ENCODE results near the gene WNT2B.
A peak's percentile ranks its signal among the peaks of the same experiment; 100 is the strongest.
"Not testable (repeated sequence)": the region's sequence is repeated elsewhere in the genome, so short reads cannot be mapped to it uniquely, and the experiment has no call there.

The WNT2B gene

GRCh38 chr1:112466078-112466660 lies 42.6 kb upstream of the WNT2B start:
- no peaks in the 10 kb centered on the region for H3K27me3 ChIP-seq (replicated peaks in 2 of 5; ENCODE audit: control insufficient read depth in 4 of 5, insufficient read depth in 5 of 5, low read length in 4 of 5)

GRCh38 chr1:112470324-112470723 lies 38.4 kb upstream of the WNT2B start:
- POLR2A ChIA-PET; H3K4me1 ChIP-seq (ENCODE audit: control extremely low read depth in 1 of 4, control insufficient read depth in 4 of 4, insufficient read depth in 4 of 4, low read length in 3 of 4); H3K4me3 ChIP-seq (ENCODE audit: control insufficient read depth in 1 of 7, extremely low read depth in 1 of 7, insufficient read depth in 4 of 7, low read depth in 2 of 7, low read length in 6 of 7); H3K9me3 ChIP-seq (ENCODE audit: control extremely low read depth in 1 of 5, control insufficient read depth in 4 of 5, insufficient read depth in 2 of 5, low read depth in 1 of 5, low read length in 4 of 5); H3K27ac ChIP-seq (ENCODE audit: insufficient read depth in 1 of 2, low read depth in 1 of 2, low read length in 2 of 2, poor library complexity in 1 of 2, severe bottlenecking in 2 of 2); H3K36me3 ChIP-seq (ENCODE audit: control insufficient read depth in 4 of 4, insufficient read depth in 4 of 4, low read length in 3 of 4); H3K27me3 ChIP-seq (replicated peaks in 2 of 5; ENCODE audit: control insufficient read depth in 4 of 5, insufficient read depth in 5 of 5, low read length in 4 of 5); DNase-seq: not testable (repeated sequence)
- CTCF ChIA-PET = interaction anchor here (9.7 kb wide), 1 partner anchor 80 kb away, joined by 78 read pairs; no protein-coding TSS in a partner anchor
- WGBS (ENCODE audit: insufficient coverage) = 93% methylated on average over 2 of the region's 7 CpGs

More at GRCh38 chr1:112466078-112466660, 42.6 kb upstream of the WNT2B start:
- Histone ChIP-seq H3K27ac (ENCODE audit: insufficient read depth in 1 of 2, low read depth in 1 of 2, low read length in 2 of 2, poor library complexity in 1 of 2, severe bottlenecking in 2 of 2) (no peak overlapping the region), H3K4me1 (ENCODE audit: control extremely low read depth in 1 of 4, control insufficient read depth in 4 of 4, insufficient read depth in 4 of 4, low read length in 3 of 4) (peaks cover 0 to 9% (median 7%) of the 10 kb centered on the region in 4 experiments), H3K4me3 (ENCODE audit: control insufficient read depth in 1 of 7, extremely low read depth in 1 of 7, insufficient read depth in 4 of 7, low read depth in 2 of 7, low read length in 6 of 7) (peak overlapping the region; percentile 20 to 83 (median 66)), H3K9me3 (ENCODE audit: control extremely low read depth in 1 of 5, control insufficient read depth in 4 of 5, insufficient read depth in 2 of 5, low read depth in 1 of 5, low read length in 4 of 5) (no peaks in the 10 kb centered on the region), H3K36me3 (ENCODE audit: control insufficient read depth in 4 of 4, insufficient read depth in 4 of 4, low read length in 3 of 4) (no peaks in the 10 kb centered on the region)
- DNase-seq = peak; percentile 90 to 93 (median 93)
- ChIA-PET POLR2A (interaction anchor here (1.3 kb wide), 1 partner anchor 75 kb away, joined by 3 read pairs; no protein-coding TSS in a partner anchor), CTCF (interaction anchor here (0.7 to 9.7 kb wide), 17 partner anchors 10 to 158 kb away, joined by 3 to 78 read pairs (median 3); partner anchors contain the start of genes CTTNBP2NL and ST7L)
- 2% methylated on average over 30 of the region's 31 CpGs for WGBS (ENCODE audit: insufficient coverage)

GRCh38 chr1:112470966-112471365 lies 37.8 kb upstream of the WNT2B start:
- Histone ChIP-seq H3K4me3 (ENCODE audit: control insufficient read depth in 1 of 7, extremely low read depth in 1 of 7, insufficient read depth in 4 of 7, low read depth in 2 of 7, low read length in 6 of 7) (no peak overlapping the region), H3K27me3 (replicated peaks in 2 of 5; ENCODE audit: control insufficient read depth in 4 of 5, insufficient read depth in 5 of 5, low read length in 4 of 5) (peaks cover 0 to 3% (median 0%) of the 10 kb centered on the region in 5 experiments), H3K27ac (ENCODE audit: insufficient read depth in 1 of 2, low read depth in 1 of 2, low read length in 2 of 2, poor library complexity in 1 of 2, severe bottlenecking in 2 of 2) (no peak overlapping the region), H3K4me1 (ENCODE audit: control extremely low read depth in 1 of 4, control insufficient read depth in 4 of 4, insufficient read depth in 4 of 4, low read length in 3 of 4) (peaks cover 0 to 9% (median 6%) of the 10 kb centered on the region in 4 experiments), H3K9me3 (ENCODE audit: control extremely low read depth in 1 of 5, control insufficient read depth in 4 of 5, insufficient read depth in 2 of 5, low read depth in 1 of 5, low read length in 4 of 5) (no peaks in the 10 kb centered on the region), H3K36me3 (ENCODE audit: control insufficient read depth in 4 of 4, insufficient read depth in 4 of 4, low read length in 3 of 4) (no peaks in the 10 kb centered on the region)
- no peak for DNase-seq
- ChIA-PET POLR2A (no interaction called here), CTCF (no interaction called here)
- WGBS (ENCODE audit: insufficient coverage) = no CpG with 5 or more reads among the region's 3 CpGs

- no peak overlapping the region for H3K27ac ChIP-seq (ENCODE audit: insufficient read depth in 1 of 2, low read depth in 1 of 2, low read length in 2 of 2, poor library complexity in 1 of 2, severe bottlenecking in 2 of 2)
- POLR2A ChIA-PET = no interaction called here
These were observed 36.6 kb upstream of the WNT2B start for GRCh38 chr1:112472142-112472541.

GRCh38 chr1:112477550-112477949 lies 31.2 kb upstream of the WNT2B start:
- CTCF ChIA-PET = interaction anchor here (3.0 kb wide), 1 partner anchor 12 kb away, joined by 12 read pairs; no protein-coding TSS in a partner anchor
- POLR2A ChIA-PET = no interaction called here
- H3K9me3 ChIP-seq (ENCODE audit: control extremely low read depth in 1 of 5, control insufficient read depth in 4 of 5, insufficient read depth in 2 of 5, low read depth in 1 of 5, low read length in 4 of 5) = peaks cover 3 to 24% (median 5%) of the 10 kb centered on the region in 5 experiments

More at GRCh38 chr1:112472142-112472541, 36.6 kb upstream of the WNT2B start:
- WGBS (ENCODE audit: insufficient coverage) = no CpG with 5 or more reads among the region's 1 CpG
- CTCF ChIA-PET = interaction anchor here (1.4 kb wide), 1 partner anchor 81 kb away, joined by 4 read pairs; no protein-coding TSS in a partner anchor
- Histone ChIP-seq H3K27me3 (replicated peaks in 2 of 5; ENCODE audit: control insufficient read depth in 4 of 5, insufficient read depth in 5 of 5, low read length in 4 of 5) (peaks cover 0 to 3% (median 0%) of the 10 kb centered on the region in 5 experiments), H3K4me3 (ENCODE audit: control insufficient read depth in 1 of 7, extremely low read depth in 1 of 7, insufficient read depth in 4 of 7, low read depth in 2 of 7, low read length in 6 of 7) (no peak overlapping the region), H3K4me1 (ENCODE audit: control extremely low read depth in 1 of 4, control insufficient read depth in 4 of 4, insufficient read depth in 4 of 4, low read length in 3 of 4) (no peaks in the 10 kb centered on the region), H3K9me3 (ENCODE audit: control extremely low read depth in 1 of 5, control insufficient read depth in 4 of 5, insufficient read depth in 2 of 5, low read depth in 1 of 5, low read length in 4 of 5) (peaks cover 0 to 7% (median 2%) of the 10 kb centered on the region in 5 experiments), H3K36me3 (ENCODE audit: control insufficient read depth in 4 of 4, insufficient read depth in 4 of 4, low read length in 3 of 4) (no peaks in the 10 kb centered on the region)
- DNase-seq = no peak

GRCh38 chr1:112478314-112478713 lies 30.5 kb upstream of the WNT2B start:
- no peak overlapping the region for H3K4me3 ChIP-seq (ENCODE audit: control insufficient read depth in 1 of 7, extremely low read depth in 1 of 7, insufficient read depth in 4 of 7, low read depth in 2 of 7, low read length in 6 of 7)
- no peak overlapping the region for H3K27ac ChIP-seq (ENCODE audit: insufficient read depth in 1 of 2, low read depth in 1 of 2, low read length in 2 of 2, poor library complexity in 1 of 2, severe bottlenecking in 2 of 2)
- DNase-seq = no peak
- H3K27me3 ChIP-seq (replicated peaks in 2 of 5; ENCODE audit: control insufficient read depth in 4 of 5, insufficient read depth in 5 of 5, low read length in 4 of 5) = no peaks in the 10 kb centered on the region
- H3K36me3 ChIP-seq (ENCODE audit: control insufficient read depth in 4 of 4, insufficient read depth in 4 of 4, low read length in 3 of 4) = no peaks in the 10 kb centered on the region
- ChIA-PET CTCF (no interaction called here), POLR2A (no interaction called here)
- no CpG with 5 or more reads among the region's 1 CpG for WGBS (ENCODE audit: insufficient coverage)
- no peaks in the 10 kb centered on the region for H3K4me1 ChIP-seq (ENCODE audit: control extremely low read depth in 1 of 4, control insufficient read depth in 4 of 4, insufficient read depth in 4 of 4, low read length in 3 of 4)
- peaks cover 3 to 24% (median 5%) of the 10 kb centered on the region in 5 experiments for H3K9me3 ChIP-seq (ENCODE audit: control extremely low read depth in 1 of 5, control insufficient read depth in 4 of 5, insufficient read depth in 2 of 5, low read depth in 1 of 5, low read length in 4 of 5)

More at GRCh38 chr1:112477550-112477949, 31.2 kb upstream of the WNT2B start:
- DNase-seq = no peak
- no peaks in the 10 kb centered on the region for H3K27me3 ChIP-seq (replicated peaks in 2 of 5; ENCODE audit: control insufficient read depth in 4 of 5, insufficient read depth in 5 of 5, low read length in 4 of 5)
- no peak overlapping the region for H3K4me3 ChIP-seq (ENCODE audit: control insufficient read depth in 1 of 7, extremely low read depth in 1 of 7, insufficient read depth in 4 of 7, low read depth in 2 of 7, low read length in 6 of 7)
- no peaks in the 10 kb centered on the region for H3K36me3 ChIP-seq (ENCODE audit: control insufficient read depth in 4 of 4, insufficient read depth in 4 of 4, low read length in 3 of 4)
- H3K27ac ChIP-seq (ENCODE audit: insufficient read depth in 1 of 2, low read depth in 1 of 2, low read length in 2 of 2, poor library complexity in 1 of 2, severe bottlenecking in 2 of 2) = no peak overlapping the region
- no peaks in the 10 kb centered on the region for H3K4me1 ChIP-seq (ENCODE audit: control extremely low read depth in 1 of 4, control insufficient read depth in 4 of 4, insufficient read depth in 4 of 4, low read length in 3 of 4)

GRCh38 chr1:112486063-112486462 lies 22.7 kb upstream of the WNT2B start:
- H3K27ac ChIP-seq (ENCODE audit: insufficient read depth in 1 of 2, low read depth in 1 of 2, low read length in 2 of 2, poor library complexity in 1 of 2, severe bottlenecking in 2 of 2); H3K4me1 ChIP-seq (ENCODE audit: control extremely low read depth in 1 of 4, control insufficient read depth in 4 of 4, insufficient read depth in 4 of 4, low read length in 3 of 4); DNase-seq; POLR2A ChIA-PET; H3K36me3 ChIP-seq (ENCODE audit: control insufficient read depth in 4 of 4, insufficient read depth in 4 of 4, low read length in 3 of 4); H3K9me3 ChIP-seq (ENCODE audit: control extremely low read depth in 1 of 5, control insufficient read depth in 4 of 5, insufficient read depth in 2 of 5, low read depth in 1 of 5, low read length in 4 of 5); H3K4me3 ChIP-seq (ENCODE audit: control insufficient read depth in 1 of 7, extremely low read depth in 1 of 7, insufficient read depth in 4 of 7, low read depth in 2 of 7, low read length in 6 of 7); H3K27me3 ChIP-seq (replicated peaks in 2 of 5; ENCODE audit: control insufficient read depth in 4 of 5, insufficient read depth in 5 of 5, low read length in 4 of 5): not testable (repeated sequence)
- WGBS (ENCODE audit: insufficient coverage) = no CpG with 5 or more reads among the region's 1 CpG
- CTCF ChIA-PET = interaction anchor here (1.2 to 1.5 kb wide), 2 partner anchors 16 to 96 kb away, joined by 5 to 6 read pairs; no protein-coding TSS in a partner anchor

All from common myeloid progenitor, CD34-positive (primary cell).